Cardiac muscle cell (in vitro differentiated cells and primary cell): ENCODE results near the gene PPP1R9A. TPM values are rescaled to one million over a fixed set of nuclear protein-coding genes. Genes with fewer than 3 reads are reported as not detected.

Experiments used
- DNase-seq, 2 donors: peaks; one replicate each; pipeline versions ENCODE4 v3.0.0 to v3.0.0-alpha.2; 2010 to 2017; ENCODE audit warnings: low read depth in 1 of 2, low spot score in 1 of 2
- H3K27ac ChIP-seq: fragments of 200-600 bp; sonication (generic); 2 replicates; pipeline ENCODE4 v1.5.1; 2016
- H3K27me3 ChIP-seq: fragments of 200-600 bp; sonication (generic); 2 replicates; pipeline ENCODE4 v1.6.0; 2016; ENCODE audit warnings: control low read depth
- H3K36me3 ChIP-seq: fragments of 200-600 bp; sonication (generic); 2 replicates; pipeline ENCODE4 v1.5.1; 2016; ENCODE audit warnings: control low read depth
- H3K4me1 ChIP-seq: fragments of 200-600 bp; sonication (generic); 2 replicates; pipeline ENCODE4 v1.8.1; 2017; ENCODE audit warnings: low read depth, mild to moderate bottlenecking, mixed run types
- H3K4me3 ChIP-seq: fragments of 200-600 bp; sonication (generic); 2 replicates; pipeline ENCODE4 v1.5.1; 2016; ENCODE audit warnings: mild to moderate bottlenecking
- H3K9me3 ChIP-seq: fragments of 200-600 bp; sonication (generic); 2 replicates; pipeline ENCODE4 v1.5.1; 2017; ENCODE audit warnings: low read depth, mild to moderate bottlenecking, control low read depth
- polyA plus RNA-seq: library from polyadenylated mRNA; unstranded; fragments of >200 nt; fragmentation: Nextera tagmentation; extraction: Ambion mirVana; gene quantifications from 2 replicates; pipeline ENCODE4 v1.2.1, GENCODE V29; 2016
- total RNA-seq: library from RNA; depleted of rRNA; stranded (reverse); fragments of >200 nt; gene quantifications from 2 replicates; pipeline ENCODE4 v1.2.3, GENCODE V29; 2016
- TF ChIP-seq, protein P1 (sequence below): IDR thresholded peaks from 2 replicates; pipeline ENCODE4 v1.5.1; 2012; ENCODE audit warnings: low read depth, mild to moderate bottlenecking, low read length

Gene PPP1R9A
- total and polyA plus RNA-seq, 2 experiments from 2014 or later: 21.4 to 41.5 TPM

DNA sequence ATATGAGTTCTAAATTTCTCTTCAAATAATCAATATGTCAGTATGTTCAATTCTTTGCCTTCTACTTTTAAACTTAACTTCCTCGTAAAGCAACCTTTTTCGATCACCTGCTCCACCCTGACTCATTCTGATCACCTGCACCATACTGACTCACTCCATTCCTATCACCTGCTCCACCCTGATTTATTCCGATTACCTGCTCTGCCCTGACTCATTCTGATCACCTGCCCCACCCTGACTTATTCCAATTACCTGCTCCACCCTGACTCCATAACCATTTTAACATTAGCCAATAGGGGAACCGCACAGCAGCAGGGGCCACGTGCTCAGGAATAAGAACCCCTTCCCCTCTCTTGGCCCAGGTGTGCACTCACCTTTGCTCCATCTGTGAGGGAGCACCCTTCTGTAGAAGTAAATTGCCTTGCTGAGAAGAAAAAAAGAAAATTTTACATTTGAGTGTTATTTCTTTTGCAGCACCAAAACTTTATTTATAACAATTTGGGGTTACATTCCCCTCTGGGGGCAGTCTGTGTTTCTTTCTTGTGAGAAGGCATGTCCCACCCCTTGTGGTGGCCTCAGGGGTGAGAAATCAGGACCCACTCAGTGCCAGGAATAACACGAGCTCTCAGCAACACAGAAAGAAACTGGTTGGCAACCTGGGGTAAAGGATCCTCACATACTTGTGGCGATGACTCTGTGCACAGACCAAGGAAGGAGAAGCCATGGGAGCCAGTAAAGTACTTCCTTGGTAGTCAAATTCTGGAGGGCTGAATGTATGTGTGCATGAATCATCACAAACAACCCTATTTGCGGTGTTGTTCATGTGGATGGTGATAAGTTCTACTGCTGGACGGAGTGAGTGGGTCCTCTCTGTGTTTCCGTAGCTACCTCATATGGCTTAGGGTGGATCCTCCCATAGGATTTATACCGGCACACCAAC lies 29.4 kb upstream of the PPP1R9A start:
- DNase-seq: no peak
- Histone ChIP-seq H3K27ac (no peak overlapping the region), H3K9me3 (no peaks in the 10 kb centered on the region), H3K4me1 (no peaks in the 10 kb centered on the region), H3K36me3 (no peaks in the 10 kb centered on the region), H3K4me3 (no peak overlapping the region), H3K27me3 (no peaks in the 10 kb centered on the region)
- TF ChIP-seq, protein P1, sequence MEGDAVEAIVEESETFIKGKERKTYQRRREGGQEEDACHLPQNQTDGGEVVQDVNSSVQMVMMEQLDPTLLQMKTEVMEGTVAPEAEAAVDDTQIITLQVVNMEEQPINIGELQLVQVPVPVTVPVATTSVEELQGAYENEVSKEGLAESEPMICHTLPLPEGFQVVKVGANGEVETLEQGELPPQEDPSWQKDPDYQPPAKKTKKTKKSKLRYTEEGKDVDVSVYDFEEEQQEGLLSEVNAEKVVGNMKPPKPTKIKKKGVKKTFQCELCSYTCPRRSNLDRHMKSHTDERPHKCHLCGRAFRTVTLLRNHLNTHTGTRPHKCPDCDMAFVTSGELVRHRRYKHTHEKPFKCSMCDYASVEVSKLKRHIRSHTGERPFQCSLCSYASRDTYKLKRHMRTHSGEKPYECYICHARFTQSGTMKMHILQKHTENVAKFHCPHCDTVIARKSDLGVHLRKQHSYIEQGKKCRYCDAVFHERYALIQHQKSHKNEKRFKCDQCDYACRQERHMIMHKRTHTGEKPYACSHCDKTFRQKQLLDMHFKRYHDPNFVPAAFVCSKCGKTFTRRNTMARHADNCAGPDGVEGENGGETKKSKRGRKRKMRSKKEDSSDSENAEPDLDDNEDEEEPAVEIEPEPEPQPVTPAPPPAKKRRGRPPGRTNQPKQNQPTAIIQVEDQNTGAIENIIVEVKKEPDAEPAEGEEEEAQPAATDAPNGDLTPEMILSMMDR: no peak

DNA sequence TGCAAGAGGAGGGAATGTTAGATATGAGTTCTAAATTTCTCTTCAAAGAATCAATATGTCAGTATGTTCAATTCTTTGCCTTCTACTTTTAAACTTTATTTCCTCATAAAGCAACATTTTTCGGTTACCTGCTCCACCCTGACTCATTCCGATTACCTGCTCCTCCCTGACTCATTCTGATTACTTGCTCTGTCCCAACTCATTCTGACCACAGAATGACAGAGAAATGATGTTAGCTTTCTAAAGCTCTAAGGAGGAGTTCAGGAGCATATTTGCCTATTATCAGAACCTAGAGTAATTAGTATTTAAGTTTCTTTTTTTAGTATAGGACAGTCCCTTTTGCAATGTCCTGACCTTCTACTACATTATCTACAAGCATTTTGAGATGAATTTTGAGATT lies 24.5 kb upstream of the PPP1R9A start:
- Histone ChIP-seq H3K9me3 (no peaks in the 10 kb centered on the region), H3K36me3 (no peaks in the 10 kb centered on the region), H3K27me3 (no peaks in the 10 kb centered on the region), H3K4me3 (no peak overlapping the region), H3K27ac (no peak overlapping the region), H3K4me1 (no peaks in the 10 kb centered on the region)
- DNase-seq: no peak
- TF ChIP-seq, protein P1: no peak

DNA sequence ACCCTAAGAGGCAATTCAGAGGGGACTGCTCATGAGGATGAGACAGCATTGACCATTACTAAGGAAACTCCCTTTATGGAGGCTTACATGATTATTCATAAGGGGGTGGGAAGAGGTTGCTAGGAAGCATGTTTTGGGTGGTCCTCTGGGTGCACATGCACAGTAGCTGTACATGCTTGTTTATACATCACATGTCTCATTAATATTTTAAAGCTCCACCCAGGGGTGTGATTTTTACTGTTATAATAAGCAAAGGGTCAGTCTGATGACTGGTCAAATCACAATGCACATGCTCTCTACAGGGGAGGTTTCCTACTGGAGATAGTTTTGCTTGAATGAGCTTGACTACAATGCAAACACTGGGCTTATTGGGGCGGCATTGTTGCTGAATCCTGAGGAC lies 23.8 kb upstream of the PPP1R9A start:
- TF ChIP-seq, protein P1: no peak
- Histone ChIP-seq H3K36me3 (no peaks in the 10 kb centered on the region), H3K27ac (no peak overlapping the region), H3K4me3 (no peak overlapping the region), H3K4me1 (no peaks in the 10 kb centered on the region), H3K27me3 (no peaks in the 10 kb centered on the region), H3K9me3 (no peaks in the 10 kb centered on the region)
- DNase-seq: no peak

DNA sequence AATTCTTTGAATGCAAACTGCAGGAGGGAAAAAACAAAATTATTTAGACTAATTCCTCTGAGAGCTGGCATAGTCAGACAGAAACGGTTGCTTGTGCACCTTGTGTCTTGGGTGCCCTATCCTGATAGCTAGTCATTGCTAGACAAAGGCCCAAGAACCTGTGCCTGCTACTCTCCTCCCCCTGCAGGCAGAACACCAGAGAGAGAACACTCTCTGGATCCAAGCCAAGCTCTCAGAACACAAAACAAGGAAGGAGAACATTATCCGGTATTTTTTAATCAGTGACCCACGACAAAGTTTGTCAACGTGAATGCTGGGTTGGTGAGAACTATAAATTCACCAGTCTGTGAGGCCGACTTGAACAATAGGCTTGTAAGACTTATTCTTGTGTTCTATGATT lies 18.8 kb upstream of the PPP1R9A start:
- Histone ChIP-seq H3K9me3 (no peaks in the 10 kb centered on the region), H3K36me3 (no peaks in the 10 kb centered on the region), H3K27me3 (no peaks in the 10 kb centered on the region), H3K4me3 (no peak overlapping the region), H3K27ac (no peak overlapping the region), H3K4me1 (no peaks in the 10 kb centered on the region)
- TF ChIP-seq, protein P1: peak; percentile 30
- peak; percentile 5 to 36 for DNase-seq

DNA sequence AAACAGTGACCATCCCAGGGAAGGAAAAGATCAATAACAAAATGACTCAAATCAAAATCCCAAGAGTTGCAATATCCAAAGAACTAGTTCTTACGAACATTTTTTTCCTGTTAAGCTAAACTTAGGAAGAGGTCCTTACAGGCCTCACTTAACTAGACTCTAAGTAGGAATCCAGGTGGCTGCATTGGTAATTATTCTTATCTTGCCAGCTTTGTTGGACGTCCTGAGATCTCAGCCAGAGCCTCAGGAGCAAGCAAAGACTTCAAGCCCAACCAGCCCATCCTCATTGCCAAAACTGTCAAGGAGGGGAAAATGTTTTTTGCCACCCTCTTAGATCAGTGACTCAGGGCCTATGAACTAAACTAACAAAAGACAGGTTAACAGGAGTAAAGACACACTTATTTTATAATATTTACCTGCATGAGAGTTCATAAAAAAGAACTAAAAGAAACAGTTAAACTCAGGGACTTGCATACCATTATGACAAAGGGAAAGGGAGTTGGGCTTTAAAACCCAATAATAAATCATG lies 18.3 kb upstream of the PPP1R9A start:
- TF ChIP-seq, protein P1: no peak
- H3K27me3 ChIP-seq: no peaks in the 10 kb centered on the region
- H3K9me3 ChIP-seq: no peaks in the 10 kb centered on the region
- H3K27ac ChIP-seq: no peak overlapping the region
- no peak overlapping the region for H3K4me3 ChIP-seq
- no peak for DNase-seq
- no peaks in the 10 kb centered on the region for H3K36me3 ChIP-seq
- no peaks in the 10 kb centered on the region for H3K4me1 ChIP-seq
